NCI-H345 treated with DMSO at 0.1 percent for 48 hours (cell line): ENCODE results near the gene CAMTA1.

Experiments
- DNase-seq: peaks from one replicate; lab custom pipeline; 2025; ENCODE audit not compliant: unreplicated experiment; lab: John Stamatoyannopoulos, UW

CAMTA1 gene

GRCh38 chr1:7454895-7455784, 669.9 kb downstream of the CAMTA1 start:
- DNase-seq: no peak

- DNase-seq: peak; percentile 57
Measured at GRCh38 chr1:7455796-7456721, 670.8 kb downstream of the CAMTA1 start.

- peak; percentile 57 for DNase-seq
Measured at GRCh38 chr1:7456722-7457082, 671.4 kb downstream of the CAMTA1 start.

- DNase-seq: no peak
Measured at GRCh38 chr1:7457811-7458210, 672.6 kb downstream of the CAMTA1 start.

DNA sequence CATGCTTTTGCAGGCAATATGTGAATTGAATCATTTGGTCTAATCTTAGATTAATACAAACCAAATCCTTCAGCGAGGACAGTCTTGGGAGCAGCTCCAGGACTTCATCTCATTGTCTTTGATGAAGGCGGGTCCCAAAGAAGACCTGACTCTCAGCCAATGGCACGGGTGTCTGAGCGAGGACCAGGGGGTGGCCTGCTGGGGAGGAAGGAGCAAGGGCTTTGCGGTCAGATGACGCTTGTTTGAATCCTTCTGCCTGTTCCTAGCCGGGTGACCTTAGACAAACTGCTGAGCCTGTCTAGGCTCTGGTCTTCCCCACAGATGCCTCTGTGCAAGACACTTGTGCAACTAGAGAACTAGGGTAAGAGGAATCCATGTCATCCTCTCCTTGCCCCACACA, 673.7 kb downstream of the CAMTA1 start:
- DNase-seq: no peak

DNA sequence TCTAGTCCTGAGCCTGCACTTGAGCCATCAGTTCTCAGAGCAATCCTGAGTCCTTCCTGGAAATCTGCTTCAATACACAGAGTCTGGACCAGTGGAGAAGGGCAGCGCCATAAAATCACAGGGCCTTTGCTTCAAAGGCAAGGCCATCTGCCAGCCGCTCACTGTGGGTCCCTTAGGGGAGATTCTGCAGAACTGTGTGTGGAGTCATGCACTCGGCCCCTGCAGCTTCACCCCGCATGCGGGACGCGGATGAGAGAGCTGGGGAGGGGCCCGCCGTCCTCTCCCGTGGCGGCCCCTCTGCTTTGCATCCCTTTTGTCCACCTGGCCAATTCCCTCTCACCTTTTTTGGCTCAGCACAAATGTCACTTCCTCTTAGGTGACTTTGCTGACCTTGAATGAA, 674.7 kb downstream of the CAMTA1 start:
- DNase-seq: no peak

DNA sequence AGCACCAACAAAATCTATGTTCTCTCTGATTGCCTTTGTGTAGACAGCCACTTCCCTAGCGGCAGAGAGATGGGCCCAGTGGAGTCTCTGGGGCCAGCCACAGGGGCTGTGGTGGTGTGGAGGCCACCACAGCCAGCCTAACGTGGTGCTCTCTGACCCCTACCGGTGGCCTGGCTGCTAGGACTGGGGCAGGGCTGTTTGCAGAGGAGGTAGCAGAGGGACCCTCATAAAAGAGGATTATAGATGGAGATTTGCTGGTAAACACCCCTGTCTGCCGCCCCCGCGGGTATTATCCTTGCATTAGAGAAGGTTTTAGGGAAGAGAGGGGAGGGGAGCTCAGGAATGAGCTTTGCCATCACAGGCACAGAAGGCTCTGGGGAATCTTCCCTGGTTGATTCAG, 675.6 kb downstream of the CAMTA1 start:
- no peak for DNase-seq

DNA sequence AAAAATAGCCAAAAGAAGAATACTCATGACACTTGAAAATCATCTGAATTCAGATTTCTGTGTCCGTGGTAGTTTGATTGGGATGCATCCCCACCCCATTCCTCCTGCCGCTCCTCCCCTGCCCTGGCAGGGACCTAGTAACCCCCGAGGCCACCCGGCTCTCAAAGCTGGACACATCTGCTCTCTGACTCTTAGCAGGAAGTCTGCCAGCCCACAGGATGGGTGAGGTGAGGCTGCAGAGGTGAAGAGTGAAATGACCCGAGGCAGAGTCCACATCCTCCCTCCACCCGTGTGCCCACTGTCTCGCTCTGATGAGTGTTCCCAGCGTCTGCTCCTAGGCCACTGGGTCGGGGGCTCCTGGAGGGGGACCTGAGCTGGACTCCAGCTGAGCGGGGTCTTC, 677.4 kb downstream of the CAMTA1 start:
- no peak for DNase-seq

- no peak for DNase-seq
Measured at GRCh38 chr1:7463526-7463925, 678.3 kb downstream of the CAMTA1 start.

DNA sequence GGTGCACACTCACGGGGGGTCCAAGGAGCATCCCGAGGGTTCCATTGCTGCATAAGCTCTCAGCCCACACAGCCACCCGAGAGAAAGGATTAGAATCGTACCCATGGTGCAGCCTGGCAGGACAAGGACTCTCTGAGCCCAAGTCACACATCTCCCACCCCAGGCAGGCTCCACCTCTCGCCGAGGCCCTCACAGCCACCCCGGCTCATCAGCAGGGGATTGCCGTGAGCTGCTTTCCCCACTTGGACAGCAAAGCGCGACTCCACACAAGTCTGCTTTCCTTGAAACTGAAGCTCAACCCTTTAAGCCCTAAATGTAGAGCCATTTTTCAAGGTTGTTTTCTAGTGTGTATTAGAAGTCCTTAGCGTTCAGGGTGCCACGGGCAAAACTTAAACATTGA, 679.5 kb downstream of the CAMTA1 start:
- DNase-seq: no peak

- DNase-seq: no peak
Measured at GRCh38 chr1:7467476-7468175, 682.4 kb downstream of the CAMTA1 start.

DNA sequence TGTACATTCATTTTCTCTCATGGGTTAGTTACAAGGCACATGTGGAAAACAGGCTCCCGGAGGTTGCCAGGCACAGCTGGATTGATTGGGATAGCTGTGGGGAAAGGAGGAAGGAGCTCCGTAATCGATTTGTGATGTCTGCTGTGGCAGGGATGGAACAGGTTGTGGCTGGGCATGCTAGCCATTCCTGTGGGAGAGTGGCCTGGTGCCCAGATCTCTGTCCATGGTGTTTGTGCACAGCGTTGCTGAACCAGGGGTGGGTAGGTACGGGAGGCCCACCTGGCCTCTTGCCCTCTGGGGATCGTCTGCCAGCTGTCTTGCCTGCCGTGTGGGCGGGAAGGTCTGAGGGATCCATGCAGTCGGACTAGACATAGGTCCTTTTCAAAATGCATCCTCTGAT, 683.0 kb downstream of the CAMTA1 start:
- no peak for DNase-seq

DNA sequence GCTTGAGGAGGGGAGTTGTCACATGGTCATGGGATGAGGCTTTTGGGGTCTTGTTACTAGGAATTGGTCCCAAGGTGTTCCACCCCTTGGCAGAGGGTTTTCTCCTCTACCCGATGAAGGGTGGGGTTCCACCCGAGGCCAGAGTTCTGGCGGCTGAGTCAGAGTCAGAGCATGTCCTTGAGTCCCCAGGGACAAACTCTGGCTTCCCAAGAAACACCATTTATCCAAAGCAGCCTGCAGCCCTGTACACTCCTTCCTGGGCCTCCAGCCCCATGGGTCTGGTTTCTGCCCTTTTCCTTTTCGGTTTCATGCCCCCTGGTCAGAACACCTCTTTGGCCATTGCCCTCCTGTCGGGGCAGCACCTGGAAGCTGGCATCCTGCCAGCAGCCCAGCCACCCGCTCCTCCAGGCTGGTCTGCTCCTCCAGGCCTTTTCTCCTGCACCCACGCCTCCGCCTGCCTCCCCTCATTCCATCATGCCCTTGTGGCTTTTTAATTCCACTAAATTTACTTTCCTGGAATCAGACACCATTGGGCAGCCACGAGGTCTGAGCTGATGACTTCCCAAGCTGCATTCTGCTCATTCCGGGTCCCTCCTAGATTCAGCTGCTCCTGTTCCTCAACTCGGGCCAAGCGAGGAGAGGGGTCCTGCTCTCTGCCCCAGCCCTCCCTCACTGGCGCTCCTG, 684.1 kb downstream of the CAMTA1 start:
- no peak for DNase-seq

- DNase-seq: no peak
Measured at GRCh38 chr1:7470904-7471638, 685.8 kb downstream of the CAMTA1 start.

DNA sequence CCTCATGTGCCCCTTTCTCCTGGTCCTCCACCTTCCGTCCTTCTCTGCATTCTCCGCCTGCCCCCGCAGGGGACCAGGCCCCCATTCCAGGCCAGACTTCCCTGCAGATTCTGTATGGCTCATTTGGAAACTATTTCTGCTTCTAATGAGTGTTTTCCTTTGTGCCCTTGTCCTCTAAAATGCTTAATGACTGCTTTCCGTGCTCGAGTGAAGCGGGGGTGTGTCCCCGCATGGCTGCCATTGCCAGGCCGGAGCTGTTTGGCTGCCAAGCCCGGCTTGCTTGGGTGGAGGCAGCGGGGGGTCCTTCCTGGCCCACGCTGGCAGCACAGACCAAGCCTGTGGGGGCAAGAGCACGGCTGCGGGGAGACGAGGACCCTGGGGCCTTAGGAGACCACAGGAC, 686.6 kb downstream of the CAMTA1 start:
- DNase-seq: peak; percentile 63

DNA sequence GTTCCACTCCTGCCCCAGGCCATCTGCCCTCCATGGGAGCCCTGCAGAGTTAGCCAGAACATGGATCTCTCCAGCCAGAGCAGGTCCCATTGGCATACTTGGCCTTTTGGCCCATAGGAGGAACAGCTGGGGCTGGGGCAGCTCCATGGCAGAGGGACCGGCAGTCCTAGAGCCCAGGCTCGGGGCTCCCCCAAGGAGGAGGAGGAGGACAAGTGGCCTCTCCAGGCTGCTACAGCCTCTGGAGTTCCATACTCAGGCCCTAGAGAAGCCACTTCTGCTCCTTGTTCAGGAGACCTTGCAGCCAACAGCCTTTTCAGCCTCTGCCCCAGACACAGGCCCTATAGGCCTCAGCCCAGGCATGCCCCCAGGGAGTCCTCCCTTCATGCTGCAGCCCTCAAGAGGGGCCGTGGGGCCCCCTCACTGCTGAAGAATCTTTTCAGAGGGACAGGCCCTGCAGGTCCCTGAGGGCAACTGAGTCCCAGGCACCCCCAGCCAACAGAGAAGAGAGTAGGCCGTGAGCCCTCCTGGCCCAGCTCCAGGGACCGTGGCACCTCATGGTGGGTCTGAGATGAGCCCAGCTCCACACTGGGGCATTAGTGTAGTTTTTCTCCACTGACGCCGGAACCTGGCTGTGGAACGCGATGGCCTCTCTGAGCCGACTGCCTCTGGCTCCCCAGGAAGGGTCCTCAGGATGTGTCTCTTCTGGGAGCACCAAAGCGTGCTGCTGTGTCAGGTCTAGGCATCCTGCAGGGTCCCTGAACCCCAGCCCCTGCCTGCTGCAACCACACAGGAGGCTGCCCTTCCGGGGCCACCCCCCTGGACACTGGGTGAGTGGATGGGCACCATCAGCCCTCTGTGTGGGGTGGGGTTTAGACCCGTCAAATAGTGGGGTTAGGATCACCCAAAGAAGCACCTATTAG, 688.2 kb downstream of the CAMTA1 start:
- DNase-seq: no peak

DNA sequence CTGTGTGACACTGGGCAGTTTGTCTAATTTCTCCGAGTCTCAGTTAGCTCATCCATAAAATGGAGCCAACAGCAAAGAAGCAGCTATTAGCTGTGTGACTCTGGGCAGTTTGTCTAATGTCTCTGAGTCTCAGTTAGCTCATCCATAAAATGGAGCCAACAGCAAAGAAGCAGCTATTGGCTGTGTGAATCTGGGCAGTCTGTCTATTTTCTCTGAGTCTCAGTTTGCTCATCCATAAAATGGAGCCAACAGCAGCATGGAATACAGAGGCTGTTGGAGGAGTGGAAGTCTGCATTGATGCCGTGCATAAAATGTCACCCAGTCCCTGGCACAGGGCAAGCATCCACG, 688.9 kb downstream of the CAMTA1 start:
- DNase-seq: no peak

GRCh38 chr1:7474786-7475502, 689.7 kb downstream of the CAMTA1 start:
- no peak for DNase-seq

- DNase-seq: no peak
Measured at GRCh38 chr1:7475691-7476090, 690.4 kb downstream of the CAMTA1 start.
